Loucy (cell line): Measurements from ENCODE around the gene HRH4.

Source experiments
- H2AFZ ChIP-seq: fragments of 200-600 bp; sonication (generic); 2 replicates; pipeline ENCODE4 v1.6.0; 2016; ENCODE audit warnings: antibody characterized with exemption, mild to moderate bottlenecking, low read length, moderate library complexity
- H3F3A ChIP-seq: fragments of 200-600 bp; 2 replicates; pipeline ENCODE4 v1.6.0; 2016; ENCODE audit warnings: antibody characterized with exemption, low read depth, mild to moderate bottlenecking
- H3K27me3 ChIP-seq: fragments of 200-600 bp; sonication (generic); 2 replicates; pipeline ENCODE4 v1.6.1; 2014; ENCODE audit warnings: low read length, mild to moderate bottlenecking; ENCODE audit not compliant: insufficient read depth, poor library complexity, severe bottlenecking
- H3K36me3 ChIP-seq: fragments of 200-600 bp; sonication (generic); 2 replicates; pipeline ENCODE4 v1.6.1; 2016; ENCODE audit warnings: low read length; ENCODE audit not compliant: insufficient read depth
- H3K4me1 ChIP-seq: fragments of 200-600 bp; sonication (generic); 2 replicates; pipeline ENCODE4 v1.5.1; 2014; ENCODE audit warnings: low read length, mild to moderate bottlenecking; ENCODE audit not compliant: insufficient read depth, poor library complexity, severe bottlenecking
- H3K4me2 ChIP-seq: fragments of 200-600 bp; sonication (generic); 2 replicates; pipeline ENCODE4 v1.6.0; 2014; ENCODE audit warnings: antibody characterized with exemption, low read length, low read depth, mild to moderate bottlenecking; ENCODE audit not compliant: poor library complexity, severe bottlenecking
- H3K4me3 ChIP-seq: fragments of 200-600 bp; sonication (generic); 2 replicates; pipeline ENCODE4 v1.5.1; 2014; ENCODE audit warnings: low read length, mild to moderate bottlenecking, mixed read lengths; ENCODE audit not compliant: poor library complexity, severe bottlenecking
- H3K79me2 ChIP-seq: fragments of 200-600 bp; sonication (generic); 2 replicates; pipeline ENCODE4 v1.6.1; 2014; ENCODE audit warnings: low read length; ENCODE audit not compliant: insufficient read depth
- H3K9ac ChIP-seq: fragments of 200-600 bp; sonication (generic); 2 replicates; pipeline ENCODE4 v1.6.0; 2014; ENCODE audit warnings: mild to moderate bottlenecking, low read depth, low read length, moderate library complexity; ENCODE audit not compliant: poor library complexity, severe bottlenecking
- H3K9me2 ChIP-seq: fragments of 200-600 bp; sonication (generic); replicated peaks from 2 replicates; pipeline ENCODE4 v1.6.1; 2016; ENCODE audit warnings: low read depth, low read length, mixed read lengths
- H3K9me3 ChIP-seq: fragments of 200-600 bp; sonication (generic); 2 replicates; pipeline ENCODE4 v1.6.1; 2014; ENCODE audit warnings: mild to moderate bottlenecking, antibody characterized with exemption, low read length, low read depth; ENCODE audit not compliant: insufficient read depth
- H4K20me1 ChIP-seq: fragments of 200-600 bp; sonication (generic); 2 replicates; pipeline ENCODE4 v1.6.0; 2014; ENCODE audit warnings: antibody characterized with exemption, low read length, mild to moderate bottlenecking; ENCODE audit not compliant: insufficient read depth, poor library complexity, severe bottlenecking
- CTCF ChIP-seq: fragments of 200-600 bp; sonication (generic); conservative IDR thresholded peaks from 2 replicates; pipeline ENCODE4 v1.5.1; 2014; ENCODE audit warnings: mild to moderate bottlenecking, antibody characterized with exemption, low read length
- EZH2phosphoT487 ChIP-seq: fragments of 200-600 bp; IDR thresholded peaks from 2 replicates; pipeline ENCODE4 v1.6.1; 2018; ENCODE audit warnings: antibody characterized with exemption, mild to moderate bottlenecking, moderate library complexity, borderline replicate concordance

Gene HRH4

GRCh38 chr18:24447961-24448360, 12.5 kb upstream of the HRH4 start:
- no peaks in the 10 kb centered on the region for H3K79me2 ChIP-seq
- no peaks in the 10 kb centered on the region for H3K9me2 ChIP-seq
- H2AFZ ChIP-seq: peak overlapping the region; percentile 4; the same call in 1 of the 2 replicates
- H3F3A ChIP-seq: no peaks in the 10 kb centered on the region
- TF ChIP-seq EZH2phosphoT487 (no peak), CTCF (no peak)
- H3K9ac ChIP-seq: no peak overlapping the region
- H3K4me3 ChIP-seq: no peak overlapping the region
- H4K20me1 ChIP-seq: no peaks in the 10 kb centered on the region
- H3K4me2 ChIP-seq: no peak overlapping the region
- no peaks in the 10 kb centered on the region for H3K36me3 ChIP-seq
- no peaks in the 10 kb centered on the region for H3K27me3 ChIP-seq
- peaks cover 24% of the 10 kb centered on the region for H3K4me1 ChIP-seq
- H3K9me3 ChIP-seq: no peaks in the 10 kb centered on the region

- peaks cover 17% of the 10 kb centered on the region for H3K4me1 ChIP-seq
- no peaks in the 10 kb centered on the region for H3F3A ChIP-seq
- H3K4me2 ChIP-seq: no peak overlapping the region
- no peak overlapping the region for H3K9ac ChIP-seq
- no peaks in the 10 kb centered on the region for H4K20me1 ChIP-seq
- no peaks in the 10 kb centered on the region; the same call in 1 of the 2 replicates for H3K36me3 ChIP-seq
- no peak overlapping the region for H3K4me3 ChIP-seq
- TF ChIP-seq EZH2phosphoT487 (no peak), CTCF (no peak)
- no peaks in the 10 kb centered on the region for H3K79me2 ChIP-seq
- no peaks in the 10 kb centered on the region for H3K9me2 ChIP-seq
- H3K27me3 ChIP-seq: no peaks in the 10 kb centered on the region
- no peak overlapping the region for H2AFZ ChIP-seq
- H3K9me3 ChIP-seq: peaks cover 4% of the 10 kb centered on the region; the same call in 1 of the 2 replicates
These were observed 3.9 kb upstream of the HRH4 start for GRCh38 chr18:24456549-24456948.

GRCh38 chr18:24459772-24460171, 665 bp upstream of the HRH4 start:
- Histone ChIP-seq H3K4me3 (no peak overlapping the region), H3K79me2 (no peaks in the 10 kb centered on the region), H3K9me3 (peaks cover 4% of the 10 kb centered on the region; the same call in 1 of the 2 replicates), H4K20me1 (no peaks in the 10 kb centered on the region), H3K4me1 (peaks cover 34% of the 10 kb centered on the region), H3K9ac (peak overlapping the region; percentile 59), H3F3A (no peaks in the 10 kb centered on the region), H3K4me2 (peak overlapping the region; percentile 68), H3K27me3 (no peaks in the 10 kb centered on the region), H3K36me3 (no peaks in the 10 kb centered on the region; the same call in 1 of the 2 replicates), H2AFZ (no peak overlapping the region), H3K9me2 (no peaks in the 10 kb centered on the region)
- TF ChIP-seq CTCF (no peak), EZH2phosphoT487 (no peak)
